AG20443 (cell line): ENCODE results near the gene FOXE1.

Source experiments
- DNase-seq: peaks from one replicate; pipeline ENCODE4 v3.0.0; 2012; ENCODE audit warnings: low spot score, mixed read lengths

FOXE1 gene

GRCh38 chr9:97866848-97867247 lies 13.8 kb downstream of the FOXE1 start:
- no peak for DNase-seq

DNA sequence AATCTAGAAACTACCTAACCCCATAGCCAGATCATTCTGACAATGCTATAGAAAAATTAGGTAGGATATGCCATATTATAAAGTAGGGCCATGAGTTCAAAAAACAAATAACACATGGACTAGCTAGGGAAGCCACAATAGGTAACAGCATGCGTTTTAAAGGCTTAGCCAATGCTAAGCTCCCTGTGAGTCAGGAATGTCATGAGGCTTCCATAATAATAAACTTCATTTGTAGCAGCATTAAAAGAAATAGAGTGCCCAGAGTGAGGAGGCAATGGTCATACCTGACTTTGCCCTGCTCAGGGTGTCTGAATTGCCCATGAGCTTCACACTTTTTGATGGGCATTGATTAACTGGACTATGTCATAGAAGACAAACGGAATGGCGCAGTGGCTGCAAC lies 15.8 kb downstream of the FOXE1 start:
- no peak for DNase-seq

- no peak for DNase-seq
Measured at GRCh38 chr9:97873425-97873824, 20.4 kb downstream of the FOXE1 start.

DNA sequence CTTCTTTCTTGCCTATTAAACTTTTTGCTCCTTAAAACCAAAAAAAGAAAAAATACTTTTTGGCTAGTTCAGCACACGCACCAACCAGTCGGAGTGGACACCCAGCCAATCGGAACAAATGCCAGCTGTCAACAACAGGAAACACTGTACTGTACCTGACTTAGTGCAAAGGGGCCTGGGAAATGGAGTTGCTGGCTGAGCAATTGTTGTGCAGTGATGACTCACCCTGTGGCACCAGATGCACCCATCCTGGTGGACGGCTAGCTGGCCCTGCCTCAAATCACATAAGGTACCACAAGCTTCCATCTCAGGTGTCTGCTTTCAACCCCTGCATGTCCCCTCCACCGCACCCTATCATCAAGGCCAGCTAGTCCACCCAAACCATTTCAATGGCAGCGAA lies 20.9 kb downstream of the FOXE1 start:
- no peak for DNase-seq

GRCh38 chr9:97874624-97875023 lies 21.6 kb downstream of the FOXE1 start:
- DNase-seq: no peak

- no peak for DNase-seq
Measured at GRCh38 chr9:97875111-97875510, 22.1 kb downstream of the FOXE1 start.

DNA sequence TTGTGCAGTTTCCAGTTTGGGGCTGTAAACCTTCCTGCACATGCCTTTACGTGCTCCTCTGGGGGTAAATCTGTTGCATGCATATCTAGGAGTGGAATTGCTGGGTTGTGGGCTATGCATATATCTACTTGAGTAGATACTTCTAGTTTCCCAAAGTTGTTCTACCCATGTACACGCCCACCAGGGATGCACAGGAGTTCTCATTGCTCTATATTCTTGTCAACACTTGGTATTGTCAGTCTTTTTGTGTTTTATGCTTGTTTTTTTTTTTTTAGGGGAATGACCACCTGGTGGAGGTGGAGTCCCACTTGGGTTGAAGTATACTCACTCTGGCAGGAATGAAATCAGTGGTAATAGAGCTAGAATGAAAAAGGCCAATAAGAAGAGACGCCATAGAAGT lies 23.0 kb downstream of the FOXE1 start:
- DNase-seq: no peak

- no peak for DNase-seq
Measured at GRCh38 chr9:97880336-97880735, 27.3 kb downstream of the FOXE1 start.

GRCh38 chr9:97889941-97890887 lies 37.2 kb downstream of the FOXE1 start:
- peak; percentile 61 for DNase-seq

DNA sequence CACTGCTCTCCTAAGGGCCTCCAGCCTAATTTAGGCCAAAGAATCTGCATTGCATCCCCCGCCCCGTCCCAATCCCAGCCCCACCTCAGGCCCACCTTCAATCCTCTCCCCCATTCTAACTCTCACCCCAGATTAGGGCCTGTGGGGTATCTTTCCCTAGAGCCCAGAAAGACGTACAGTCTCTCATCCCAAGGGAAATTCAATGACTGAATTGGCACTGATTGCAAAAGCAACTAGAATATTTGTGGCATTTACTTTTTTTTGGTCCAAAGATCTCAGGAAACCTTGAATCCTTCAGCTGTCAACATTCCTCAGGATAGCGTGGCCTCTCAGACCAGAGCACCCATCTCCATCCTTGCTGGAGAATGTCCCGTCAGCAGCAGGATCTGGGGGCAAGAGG lies 38.7 kb downstream of the FOXE1 start:
- DNase-seq: no peak

- no peak for DNase-seq
Measured at GRCh38 chr9:97892421-97892820, 39.4 kb downstream of the FOXE1 start.

- DNase-seq: no peak
Measured at GRCh38 chr9:97895211-97895610, 42.2 kb downstream of the FOXE1 start.

DNA sequence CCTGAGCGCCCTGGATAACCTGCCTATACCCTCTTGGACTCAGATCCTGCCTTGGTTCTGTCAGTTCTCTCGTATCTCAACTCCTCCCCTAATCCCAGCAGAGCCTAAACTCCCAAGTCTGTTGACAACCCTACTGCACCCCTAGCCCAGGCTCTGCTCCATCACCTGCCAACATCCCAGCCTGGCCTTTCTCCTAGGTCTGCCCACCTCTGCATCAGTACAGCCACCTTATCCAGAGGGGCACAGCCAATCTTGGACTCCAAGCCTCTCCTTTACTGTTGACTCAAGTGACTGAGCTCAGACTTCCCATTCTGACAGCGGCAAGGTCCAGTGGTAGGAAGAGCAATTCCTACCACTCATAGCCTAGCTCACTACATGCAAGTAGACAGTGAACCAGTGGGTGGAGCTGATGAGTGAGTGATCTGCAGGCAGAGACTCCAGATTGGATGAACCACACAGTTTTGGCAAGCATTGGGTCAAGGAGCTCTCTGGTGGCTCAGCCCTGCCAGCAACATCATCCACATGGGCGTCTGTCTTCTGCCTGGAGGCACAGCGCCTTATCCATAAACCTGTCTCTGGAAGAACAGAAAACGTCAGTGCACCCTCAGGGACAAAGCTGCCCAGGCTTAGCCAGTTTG lies 42.8 kb downstream of the FOXE1 start:
- no peak for DNase-seq

DNA sequence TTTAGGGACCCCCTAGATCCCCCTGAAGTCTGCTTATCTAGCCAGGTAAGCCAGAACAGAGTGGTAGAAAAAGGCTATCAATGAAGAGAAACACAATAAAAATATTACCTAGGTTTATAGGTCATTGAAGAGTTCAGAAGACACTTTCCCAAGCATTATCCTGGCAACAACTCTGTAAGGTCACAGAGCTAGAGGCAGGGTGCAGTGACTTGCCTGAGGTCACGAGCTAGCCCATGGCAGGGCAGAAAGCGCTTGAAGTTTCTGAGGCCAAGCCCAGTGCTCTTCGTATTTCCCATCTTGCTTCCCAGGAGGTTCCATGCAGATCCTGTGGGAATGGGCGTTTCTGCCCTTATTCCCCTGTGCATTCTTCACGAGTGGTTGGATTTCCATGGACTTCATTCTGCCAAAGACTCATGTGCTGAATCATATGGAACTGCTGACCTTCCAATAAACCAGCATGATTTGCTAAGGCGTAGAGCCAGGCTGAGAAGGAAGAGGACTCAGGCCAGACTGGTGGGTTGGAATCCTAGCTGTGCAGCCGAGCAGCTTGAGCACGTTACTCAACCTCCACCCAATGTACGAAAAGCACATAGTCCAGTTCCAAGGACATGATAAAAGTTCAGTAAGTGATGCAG lies 47.2 kb downstream of the FOXE1 start:
- DNase-seq: no peak

DNA sequence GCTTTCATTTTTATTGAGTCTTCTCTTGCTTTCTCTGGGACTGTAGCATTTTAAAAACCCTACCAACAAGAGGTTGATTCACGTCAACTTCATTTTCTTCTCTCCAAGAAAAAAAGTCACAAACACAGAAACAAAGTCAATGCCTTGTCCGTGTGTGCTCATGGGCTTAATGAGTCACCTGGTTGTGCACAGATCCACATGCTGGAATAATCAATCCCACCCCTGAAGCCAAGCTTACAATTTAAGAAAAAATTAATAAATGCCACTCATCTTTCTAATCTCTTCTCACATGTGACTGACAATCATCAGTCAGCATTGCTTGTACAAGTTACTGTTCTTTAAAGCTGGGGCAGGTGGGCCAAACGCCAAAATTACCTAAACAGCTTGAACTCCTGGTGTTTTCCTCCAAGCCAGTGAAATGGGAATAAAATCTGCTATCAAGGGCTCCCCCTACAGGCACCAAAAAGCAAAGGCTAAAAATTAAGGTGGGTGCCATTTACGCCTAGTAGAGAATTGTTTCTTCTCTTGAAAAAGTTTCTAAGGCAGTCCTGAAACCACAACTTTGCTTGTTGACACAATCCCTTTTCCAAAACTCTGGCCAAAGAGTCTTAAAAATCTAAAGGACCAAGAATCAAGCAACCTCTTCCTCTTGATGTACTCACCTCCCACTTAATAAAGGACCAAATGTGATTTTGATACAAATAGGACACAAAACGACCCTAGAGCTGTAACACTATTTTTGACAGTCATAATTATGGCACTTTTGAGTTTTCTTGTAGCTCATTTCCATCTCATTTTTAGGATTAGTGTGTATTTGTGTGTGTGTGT lies 47.9 kb downstream of the FOXE1 start:
- DNase-seq: peak; percentile 69

DNA sequence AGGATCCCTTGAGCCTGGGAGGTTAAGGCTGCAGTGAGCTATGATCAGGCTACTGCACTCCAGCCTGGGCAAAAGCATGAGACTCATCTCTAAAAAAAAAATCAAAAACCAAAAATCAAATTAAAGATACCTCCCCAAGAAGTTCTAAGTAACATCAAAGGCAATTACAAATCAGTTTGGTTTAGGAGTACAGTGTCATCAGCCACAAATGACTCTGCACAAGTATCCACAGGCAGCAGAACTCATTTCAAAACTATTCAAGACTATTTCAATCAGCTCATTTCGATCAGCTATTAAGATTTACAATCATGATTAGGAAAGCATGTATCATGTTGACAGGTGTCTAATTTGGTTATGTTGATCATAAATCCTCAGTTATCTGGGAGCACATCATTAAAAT lies 50.2 kb downstream of the FOXE1 start:
- no peak for DNase-seq

- DNase-seq: no peak
Measured at GRCh38 chr9:97904725-97905124, 51.7 kb downstream of the FOXE1 start.

GRCh38 chr9:97905228-97905627 lies 52.2 kb downstream of the FOXE1 start:
- no peak for DNase-seq
